Glutamatergic neuron (in vitro differentiated cells): Measurements from ENCODE around the gene R3HDM1. TPM values are rescaled to one million over a fixed set of nuclear protein-coding genes. Genes with fewer than 3 reads are reported as not detected.

Experiments
- DNase-seq: peaks from one replicate; pipeline ENCODE4 v3.0.0; 2022
- H3K27ac Mint-ChIP-seq: one replicate; pipeline ENCODE4 v1.8.0; 2020; ENCODE audit warnings: mild to moderate bottlenecking, mixed read lengths, inconsistent platforms; ENCODE audit not compliant: unreplicated experiment
- H3K27me3 Mint-ChIP-seq: one replicate; pipeline ENCODE4 v1.8.0; 2020; ENCODE audit warnings: mild to moderate bottlenecking, moderate library complexity, mixed read lengths, inconsistent platforms; ENCODE audit not compliant: unreplicated experiment
- H3K36me3 Mint-ChIP-seq: one replicate; pipeline ENCODE4 v1.8.0; 2020; ENCODE audit warnings: mild to moderate bottlenecking, mixed read lengths, inconsistent platforms; ENCODE audit not compliant: unreplicated experiment
- H3K4me1 Mint-ChIP-seq: one replicate; pipeline ENCODE4 v1.8.0; 2020; ENCODE audit warnings: mild to moderate bottlenecking, low read depth, mixed read lengths, inconsistent platforms; ENCODE audit not compliant: unreplicated experiment
- H3K4me3 Mint-ChIP-seq: one replicate; pipeline ENCODE4 v1.8.0; 2020; ENCODE audit warnings: mild to moderate bottlenecking, mixed read lengths, inconsistent platforms; ENCODE audit not compliant: unreplicated experiment
- H3K9me3 Mint-ChIP-seq: one replicate; pipeline ENCODE4 v1.8.0; 2020; ENCODE audit warnings: mild to moderate bottlenecking, moderate library complexity, mixed read lengths, inconsistent platforms; ENCODE audit not compliant: unreplicated experiment
- total RNA-seq: library from RNA; stranded (reverse); fragmentation: NEBNext Ultra II Directional; extraction: Animal tissue kit (Norgen Biotek cat#: 25700); gene quantifications from one replicate; pipeline ENCODE4 v1.2.1, GENCODE V29; 2021; ENCODE audit not compliant: unreplicated experiment
- TF ChIP-seq, protein P1 (sequence below): fragments of 200-600 bp; sonication (generic); IDR thresholded peaks from one replicate; pipeline ENCODE4 v1.5.0; 2021; ENCODE audit not compliant: partially characterized antibody, unreplicated experiment

Gene R3HDM1
- total RNA-seq, 1 donor from 2014 or later, result 57.7 TPM

DNA sequence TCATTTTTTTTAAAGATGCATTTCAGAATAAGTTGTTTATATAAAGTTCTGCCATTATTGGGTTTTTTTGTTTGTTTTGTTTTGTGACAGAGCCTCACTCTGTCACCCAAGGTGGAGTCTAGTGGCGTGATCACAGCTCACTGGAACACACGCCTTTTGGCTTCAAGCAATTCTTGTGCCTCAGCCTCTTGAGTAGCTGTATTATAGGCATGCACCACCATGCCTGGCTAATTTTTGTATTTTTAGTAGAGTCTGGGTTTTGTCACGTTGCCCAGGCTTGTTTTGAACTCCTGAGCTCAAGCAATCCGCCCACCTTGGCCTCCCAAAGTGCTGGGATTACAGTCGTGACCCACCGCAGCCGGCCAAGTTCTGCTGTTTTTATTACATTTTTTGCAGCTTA is 72.3 kb downstream of the R3HDM1 start:
- DNase-seq, result no peak
- Mint-ChIP-seq H3K27me3 (no peaks in the 10 kb centered on the region), H3K4me1 (no peaks in the 10 kb centered on the region), H3K9me3 (no peaks in the 10 kb centered on the region), H3K36me3 (no peaks in the 10 kb centered on the region), H3K4me3 (no peak overlapping the region), H3K27ac (no peak overlapping the region)
- TF ChIP-seq, protein P1, sequence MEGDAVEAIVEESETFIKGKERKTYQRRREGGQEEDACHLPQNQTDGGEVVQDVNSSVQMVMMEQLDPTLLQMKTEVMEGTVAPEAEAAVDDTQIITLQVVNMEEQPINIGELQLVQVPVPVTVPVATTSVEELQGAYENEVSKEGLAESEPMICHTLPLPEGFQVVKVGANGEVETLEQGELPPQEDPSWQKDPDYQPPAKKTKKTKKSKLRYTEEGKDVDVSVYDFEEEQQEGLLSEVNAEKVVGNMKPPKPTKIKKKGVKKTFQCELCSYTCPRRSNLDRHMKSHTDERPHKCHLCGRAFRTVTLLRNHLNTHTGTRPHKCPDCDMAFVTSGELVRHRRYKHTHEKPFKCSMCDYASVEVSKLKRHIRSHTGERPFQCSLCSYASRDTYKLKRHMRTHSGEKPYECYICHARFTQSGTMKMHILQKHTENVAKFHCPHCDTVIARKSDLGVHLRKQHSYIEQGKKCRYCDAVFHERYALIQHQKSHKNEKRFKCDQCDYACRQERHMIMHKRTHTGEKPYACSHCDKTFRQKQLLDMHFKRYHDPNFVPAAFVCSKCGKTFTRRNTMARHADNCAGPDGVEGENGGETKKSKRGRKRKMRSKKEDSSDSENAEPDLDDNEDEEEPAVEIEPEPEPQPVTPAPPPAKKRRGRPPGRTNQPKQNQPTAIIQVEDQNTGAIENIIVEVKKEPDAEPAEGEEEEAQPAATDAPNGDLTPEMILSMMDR, result no peak

DNA sequence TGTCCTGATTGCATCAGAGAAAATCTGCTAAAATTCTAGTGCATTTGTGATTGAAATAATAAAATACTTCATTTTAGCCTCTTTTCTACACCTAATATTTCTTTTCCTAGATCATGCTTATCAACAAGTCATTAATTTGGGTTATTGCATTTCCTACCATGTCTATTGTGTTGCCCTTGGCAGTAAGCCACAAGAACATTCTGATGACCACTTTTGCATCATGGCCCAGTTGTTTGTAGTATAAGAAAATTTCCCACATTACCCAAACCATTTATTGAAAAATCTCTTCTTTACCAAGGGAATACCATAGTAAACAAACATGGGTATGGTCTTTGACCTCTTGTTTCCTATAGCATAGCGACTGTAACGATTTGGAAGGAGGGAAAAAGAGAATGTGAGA is 76.3 kb downstream of the R3HDM1 start:
- Mint-ChIP-seq H3K4me3 (no peak overlapping the region), H3K9me3 (no peaks in the 10 kb centered on the region), H3K36me3 (no peaks in the 10 kb centered on the region), H3K4me1 (no peaks in the 10 kb centered on the region), H3K27ac (no peak overlapping the region), H3K27me3 (no peaks in the 10 kb centered on the region)
- no peak for DNase-seq
- TF ChIP-seq, protein P1, result no peak

DNA sequence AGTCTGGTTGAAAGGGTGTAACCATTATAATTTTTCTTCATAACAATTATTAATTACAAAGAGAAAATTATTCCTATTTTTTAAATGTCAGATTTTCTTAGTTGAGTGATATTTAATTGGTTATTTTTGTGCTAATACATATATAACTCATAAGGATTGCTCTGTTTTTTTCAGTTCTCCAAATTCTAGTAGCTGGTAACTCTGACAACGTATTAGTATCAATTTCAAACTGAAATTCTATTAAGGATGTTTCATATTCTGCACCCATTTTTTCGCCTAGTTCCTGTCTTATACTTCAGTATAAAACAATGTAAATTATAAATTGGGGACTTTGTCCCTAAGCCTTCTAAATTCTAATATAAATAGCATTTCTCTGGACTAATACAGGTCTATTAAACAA is 81.0 kb downstream of the R3HDM1 start:
- TF ChIP-seq, protein P1, result no peak
- Mint-ChIP-seq H3K36me3 (no peaks in the 10 kb centered on the region), H3K27me3 (no peaks in the 10 kb centered on the region), H3K4me1 (no peaks in the 10 kb centered on the region), H3K27ac (no peak overlapping the region), H3K4me3 (no peak overlapping the region), H3K9me3 (no peaks in the 10 kb centered on the region)
- DNase-seq, result no peak

DNA sequence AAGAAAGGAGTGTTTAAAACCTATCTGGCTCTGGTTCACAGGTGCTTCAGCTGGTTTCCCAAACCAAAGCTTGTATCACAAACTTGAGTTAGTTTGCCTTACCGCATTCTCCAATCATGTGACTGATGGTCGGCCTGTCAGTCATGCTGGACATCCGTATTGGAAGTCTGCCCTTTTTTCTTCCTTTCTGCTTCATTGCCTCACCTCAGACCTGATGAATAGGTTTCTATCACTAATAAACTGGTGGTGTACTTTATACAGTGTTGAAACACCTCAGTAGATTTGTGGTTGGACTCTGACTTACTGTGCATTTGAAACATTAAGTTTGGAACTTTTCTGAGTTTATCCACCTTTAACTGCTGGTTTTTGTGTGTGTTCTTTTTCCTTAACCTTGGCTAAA is 84.1 kb downstream of the R3HDM1 start:
- no peaks in the 10 kb centered on the region for H3K27me3 Mint-ChIP-seq
- TF ChIP-seq, protein P1, result no peak
- no peaks in the 10 kb centered on the region for H3K4me1 Mint-ChIP-seq
- H3K9me3 Mint-ChIP-seq, result no peaks in the 10 kb centered on the region
- no peak overlapping the region for H3K4me3 Mint-ChIP-seq
- no peak for DNase-seq
- no peak overlapping the region for H3K27ac Mint-ChIP-seq
- H3K36me3 Mint-ChIP-seq, result no peaks in the 10 kb centered on the region

DNA sequence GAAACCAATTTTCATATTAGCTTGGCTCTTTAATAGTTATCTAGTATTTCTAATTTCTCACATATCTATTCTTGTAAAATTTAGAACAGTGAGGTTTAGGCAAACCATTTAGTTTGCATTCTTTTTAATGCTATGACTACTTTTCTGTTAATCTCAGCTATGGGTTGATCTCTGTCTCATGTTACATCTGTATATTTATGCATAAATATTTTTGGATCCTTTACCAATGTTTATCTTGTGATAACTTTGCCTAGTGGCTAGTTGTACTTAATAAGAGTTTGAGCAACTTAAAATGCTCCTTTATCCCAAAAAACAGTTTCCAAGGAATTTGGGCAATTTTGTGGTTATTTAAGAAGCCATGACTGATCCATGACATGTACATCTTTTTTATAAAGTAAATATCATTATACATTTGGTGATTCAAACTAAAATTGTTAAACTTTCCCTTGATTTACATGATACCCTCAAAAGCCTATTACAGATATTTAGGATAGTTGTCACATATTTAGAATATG is 86.3 kb downstream of the R3HDM1 start:
- H3K4me1 Mint-ChIP-seq, result no peaks in the 10 kb centered on the region
- H3K27me3 Mint-ChIP-seq, result no peaks in the 10 kb centered on the region
- H3K27ac Mint-ChIP-seq, result no peak overlapping the region
- TF ChIP-seq, protein P1, result no peak
- H3K36me3 Mint-ChIP-seq, result no peaks in the 10 kb centered on the region
- no peak overlapping the region for H3K4me3 Mint-ChIP-seq
- no peak for DNase-seq
- no peaks in the 10 kb centered on the region for H3K9me3 Mint-ChIP-seq
